Right forelimb (tissue), 1 donor: ENCODE results near the gene PML.
A peak's percentile ranks its signal among the peaks of the same experiment; 100 is the strongest.

Experiments used
- DNase-seq: peaks from one replicate; pipeline ENCODE4 v3.0.0-alpha.2; 2018

The PML gene

DNA sequence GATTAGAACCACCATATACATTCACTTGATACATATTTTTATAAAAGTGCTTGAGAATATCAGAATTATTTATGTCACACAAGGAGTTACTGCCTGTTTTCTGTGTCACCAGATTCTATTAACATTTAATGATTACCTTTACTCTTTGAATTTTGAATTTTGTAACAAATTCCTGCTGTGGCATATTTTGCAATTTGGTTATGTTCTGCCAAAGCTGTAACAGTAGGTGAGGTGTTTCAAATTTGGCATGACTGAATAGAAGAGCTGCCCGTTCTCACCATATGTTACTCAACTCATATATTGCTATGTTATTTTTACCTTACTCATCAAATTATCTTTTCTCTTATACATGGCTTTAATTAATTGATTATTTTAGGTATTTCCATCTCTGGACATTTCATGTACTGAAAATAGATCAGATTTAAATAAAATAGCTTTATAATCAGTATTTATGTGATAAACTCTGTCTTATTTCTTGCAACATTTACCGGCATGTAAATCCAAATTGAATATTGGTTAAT, 18.9 kb downstream of the PML start:
- no peak for DNase-seq

DNA sequence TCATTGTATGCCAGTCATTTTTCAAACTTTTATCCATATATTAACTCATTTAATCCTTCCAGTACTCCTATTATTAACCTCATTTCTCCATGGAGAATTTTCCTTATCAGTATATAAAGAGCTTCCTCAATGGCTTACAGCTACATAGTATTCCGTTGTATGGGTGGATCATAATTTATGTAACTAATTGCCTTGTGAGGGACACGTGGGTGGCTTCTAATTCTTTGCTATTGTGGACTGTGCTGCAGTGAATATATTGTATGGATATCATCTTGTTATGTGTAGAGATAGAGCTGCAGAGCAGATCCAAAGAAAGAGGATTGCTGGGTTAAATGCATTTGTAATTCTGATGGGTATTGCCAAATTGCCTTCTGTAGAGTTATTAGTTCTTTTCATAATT, 25.2 kb downstream of the PML start:
- no peak for DNase-seq

DNA sequence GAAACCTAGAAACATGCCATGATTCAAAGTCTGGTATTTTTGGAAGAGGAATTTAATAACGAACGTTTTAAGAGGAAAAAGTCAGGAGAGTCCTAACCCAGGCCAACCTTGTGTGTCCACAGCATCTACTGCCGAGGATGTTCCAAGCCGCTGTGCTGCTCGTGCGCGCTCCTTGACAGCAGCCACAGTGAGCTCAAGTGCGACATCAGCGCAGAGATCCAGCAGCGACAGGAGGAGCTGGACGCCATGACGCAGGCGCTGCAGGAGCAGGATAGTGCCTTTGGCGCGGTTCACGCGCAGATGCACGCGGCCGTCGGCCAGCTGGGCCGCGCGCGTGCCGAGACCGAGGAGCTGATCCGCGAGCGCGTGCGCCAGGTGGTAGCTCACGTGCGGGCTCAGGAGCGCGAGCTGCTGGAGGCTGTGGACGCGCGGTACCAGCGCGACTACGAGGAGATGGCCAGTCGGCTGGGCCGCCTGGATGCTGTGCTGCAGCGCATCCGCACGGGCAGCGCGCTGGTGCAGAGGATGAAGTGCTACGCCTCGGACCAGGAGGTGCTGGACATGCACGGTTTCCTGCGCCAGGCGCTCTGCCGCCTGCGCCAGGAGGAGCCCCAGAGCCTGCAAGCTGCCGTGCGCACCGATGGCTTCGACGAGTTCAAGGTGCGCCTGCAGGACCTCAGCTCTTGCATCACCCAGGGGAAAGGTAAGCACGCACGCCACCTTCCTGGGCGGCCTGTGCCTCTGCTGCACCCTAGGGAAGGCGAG, 28.4 kb downstream of the PML start:
- DNase-seq: peak; percentile 25

DNA sequence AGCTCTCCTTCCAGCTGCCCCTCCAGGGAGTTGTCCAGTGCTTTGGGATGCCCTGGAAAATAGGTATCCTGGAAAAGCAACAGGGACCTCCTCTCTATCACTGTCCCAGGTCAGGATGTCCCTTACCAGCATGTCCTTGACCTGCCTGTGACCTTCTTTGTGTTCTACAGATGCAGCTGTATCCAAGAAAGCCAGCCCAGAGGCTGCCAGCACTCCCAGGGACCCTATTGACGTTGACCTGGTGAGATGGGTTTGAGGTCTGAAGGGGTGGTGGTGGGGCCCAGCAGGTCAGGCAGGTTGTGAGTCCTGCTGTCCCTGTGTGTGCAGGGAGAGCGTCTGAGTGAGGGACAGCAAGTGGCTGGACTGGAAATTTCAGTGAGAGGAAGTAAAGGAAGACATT, 30.2 kb downstream of the PML start:
- DNase-seq: peak; percentile 24

DNA sequence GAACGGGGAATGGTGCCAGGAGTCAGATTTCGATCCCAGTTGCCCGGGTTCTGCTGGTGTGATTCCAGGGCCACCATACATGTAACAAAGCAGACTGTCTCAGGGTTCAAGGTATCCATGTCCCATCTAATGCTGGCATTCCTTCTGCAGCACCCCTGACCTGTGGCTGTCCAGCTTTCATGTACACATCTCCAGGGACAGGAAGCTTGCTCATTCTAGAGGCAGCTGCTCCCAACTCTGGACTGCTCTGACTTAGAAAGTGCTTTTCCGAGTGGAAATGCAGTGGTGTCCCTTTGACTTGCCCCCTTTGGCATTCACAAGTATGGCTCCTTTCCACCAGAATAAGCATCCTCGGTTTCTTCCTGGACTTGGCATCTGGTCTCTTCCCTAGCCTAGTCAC, 30.9 kb downstream of the PML start:
- no peak for DNase-seq

DNA sequence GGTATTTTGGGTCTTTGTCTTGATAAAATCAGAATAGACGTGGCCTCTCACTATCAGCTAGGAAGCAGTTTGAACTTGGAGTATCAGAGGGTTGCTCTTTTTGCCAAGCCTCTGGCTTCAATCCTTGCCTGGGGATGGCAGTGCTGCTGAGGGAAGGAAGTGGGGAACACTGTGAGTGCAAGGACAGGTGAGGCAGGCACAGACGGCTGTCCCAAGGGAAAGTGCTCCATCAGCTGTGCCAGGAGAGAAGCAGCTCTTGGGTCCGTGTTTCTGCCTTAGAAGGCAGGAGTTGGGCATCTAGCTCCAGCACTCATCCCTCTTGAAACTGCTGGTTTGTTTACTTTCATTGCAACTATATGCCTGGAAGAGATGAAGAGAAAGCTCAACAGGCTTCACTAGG, 33.2 kb downstream of the PML start:
- peak; percentile 16 for DNase-seq

DNA sequence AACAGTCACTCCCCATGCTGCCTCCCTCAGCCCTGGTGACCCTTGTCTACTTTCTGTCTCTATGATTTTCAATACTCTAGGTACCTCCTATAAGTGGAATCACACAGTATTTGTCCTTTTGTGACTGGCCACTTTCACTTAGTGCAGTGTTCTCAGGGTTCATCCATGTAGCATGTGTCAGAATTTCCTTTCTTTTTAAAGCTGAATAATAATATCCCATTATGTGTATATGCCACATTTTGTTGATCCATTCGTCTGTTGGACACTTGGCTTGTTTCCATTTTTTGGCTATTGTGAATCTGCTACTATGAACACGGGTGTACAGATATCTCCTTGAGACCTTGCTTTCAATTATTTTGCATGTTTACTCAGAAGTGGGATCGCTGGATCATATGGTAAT, 34.1 kb downstream of the PML start:
- peak; percentile 15 for DNase-seq

DNA sequence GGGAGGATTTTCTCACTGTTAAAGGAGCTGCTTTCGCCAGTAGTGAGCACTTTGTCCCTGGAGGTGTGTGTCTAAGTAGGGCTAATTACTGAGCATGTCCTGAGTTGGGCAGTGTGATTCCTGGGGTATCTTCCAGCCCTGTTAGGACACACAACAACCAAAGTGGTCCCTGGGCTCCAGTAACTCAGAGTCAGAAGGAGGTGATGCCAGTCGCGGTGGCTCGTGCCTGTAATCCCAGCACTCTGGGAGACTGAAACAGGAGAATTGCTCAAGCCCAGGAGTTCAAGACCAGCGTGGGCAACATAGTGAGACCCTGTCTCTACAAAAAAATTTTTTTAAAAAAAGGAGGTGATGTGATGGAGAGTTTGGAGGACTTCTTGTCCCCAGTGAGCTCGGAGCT, 37.5 kb downstream of the PML start:
- peak; percentile 19 for DNase-seq

DNA sequence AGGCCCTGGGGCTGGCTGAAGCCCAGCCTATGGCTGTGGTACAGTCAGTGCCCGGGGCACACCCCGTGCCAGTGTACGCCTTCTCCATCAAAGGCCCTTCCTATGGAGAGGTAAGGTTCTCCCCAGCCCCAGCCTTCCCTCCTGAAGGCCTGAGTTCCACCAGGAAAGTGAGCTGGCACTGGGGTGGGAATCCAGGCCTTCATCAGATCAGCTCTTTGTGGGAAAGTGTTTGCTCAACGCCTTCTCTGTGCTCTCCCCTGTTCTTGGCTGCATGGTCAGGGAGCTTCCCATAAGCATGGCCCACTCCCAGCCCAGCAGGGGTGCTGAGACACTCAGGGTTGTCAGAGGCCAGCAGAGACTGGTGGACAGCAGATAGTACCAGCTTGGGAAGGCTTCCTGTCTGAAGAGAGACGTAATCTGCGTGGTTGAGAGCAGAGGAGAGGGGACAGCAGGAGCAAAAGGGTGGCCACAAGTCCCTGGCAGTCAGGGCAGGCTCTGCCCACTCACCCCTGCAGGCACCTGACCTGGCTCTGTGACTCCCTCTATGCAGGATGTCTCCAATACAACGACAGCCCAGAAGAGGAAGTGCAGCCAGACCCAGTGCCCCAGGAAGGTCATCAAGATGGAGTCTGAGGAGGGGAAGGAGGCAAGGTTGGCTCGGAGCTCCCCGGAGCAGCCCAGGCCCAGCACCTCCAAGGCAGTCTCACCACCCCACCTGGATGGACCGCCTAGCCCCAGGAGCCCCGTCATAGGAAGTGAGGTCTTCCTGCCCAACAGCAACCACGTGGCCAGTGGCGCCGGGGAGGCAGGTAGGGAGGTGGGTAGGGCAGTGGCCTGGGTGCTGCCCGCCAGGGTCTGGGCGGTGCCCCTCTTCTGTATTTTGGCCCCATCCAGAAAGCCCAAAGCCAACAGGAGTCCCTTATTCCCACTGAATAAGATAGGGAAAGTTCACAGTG, 38.4 kb downstream of the PML start:
- peak; percentile 17 for DNase-seq

DNA sequence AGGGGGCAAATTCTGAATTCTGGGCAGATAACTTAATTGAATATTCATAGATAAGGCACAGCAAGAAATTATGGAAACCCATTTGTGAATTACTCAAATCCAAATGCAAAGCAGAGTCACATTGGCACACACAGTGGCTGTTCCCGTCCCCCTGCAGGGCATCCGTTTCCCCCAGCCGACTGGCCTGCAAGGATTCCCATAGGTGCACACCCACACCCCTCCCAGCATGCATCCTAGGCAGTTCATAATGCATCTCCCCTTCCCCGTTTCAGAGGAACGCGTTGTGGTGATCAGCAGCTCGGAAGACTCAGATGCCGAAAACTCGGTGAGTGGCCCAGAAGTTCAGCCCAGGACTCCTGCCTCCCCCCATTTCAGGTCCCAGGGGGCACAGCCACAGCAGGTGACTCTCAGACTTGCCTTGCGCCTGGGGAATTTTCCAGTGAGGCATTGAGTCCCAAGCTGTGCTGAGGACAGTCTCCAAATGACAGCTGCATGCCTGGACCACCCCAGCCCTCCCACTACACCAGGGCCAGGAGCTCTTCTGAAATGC, 39.8 kb downstream of the PML start:
- no peak for DNase-seq

DNA sequence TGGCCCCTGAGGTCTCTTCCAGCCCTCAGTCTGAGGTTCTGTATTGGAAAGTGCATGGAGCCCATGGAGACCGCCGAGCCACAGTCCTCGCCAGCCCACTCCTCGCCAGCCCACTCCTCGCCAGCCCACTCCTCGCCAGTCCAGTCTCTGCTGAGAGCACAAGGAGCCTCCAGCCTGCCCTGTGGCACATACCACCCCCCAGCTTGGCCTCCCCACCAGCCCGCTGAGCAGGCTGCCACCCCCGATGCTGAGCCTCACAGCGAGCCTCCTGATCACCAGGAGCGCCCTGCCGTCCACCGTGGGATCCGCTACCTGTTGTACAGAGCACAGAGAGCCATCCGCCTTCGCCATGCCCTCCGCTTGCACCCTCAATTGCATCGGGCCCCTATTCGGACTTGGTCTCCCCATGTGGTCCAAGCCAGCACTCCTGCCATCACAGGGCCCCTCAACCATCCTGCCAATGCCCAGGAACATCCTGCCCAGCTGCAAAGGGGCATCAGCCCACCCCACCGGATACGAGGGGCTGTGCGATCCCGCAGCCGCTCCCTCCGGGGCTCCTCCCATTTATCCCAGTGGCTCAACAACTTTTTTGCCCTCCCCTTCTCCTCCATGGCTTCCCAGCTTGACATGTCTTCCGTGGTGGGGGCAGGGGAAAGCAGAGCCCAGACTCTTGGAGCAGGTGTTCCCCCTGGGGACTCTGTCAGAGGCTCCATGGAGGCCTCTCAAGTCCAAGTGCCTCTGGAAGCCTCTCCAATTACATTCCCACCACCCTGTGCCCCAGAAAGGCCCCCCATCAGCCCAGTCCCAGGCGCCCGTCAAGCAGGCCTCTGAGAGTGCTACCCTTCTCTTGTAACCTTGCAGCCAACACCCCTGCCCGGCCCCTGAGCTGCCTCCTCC, 40.9 kb downstream of the PML start:
- DNase-seq: no peak

DNA sequence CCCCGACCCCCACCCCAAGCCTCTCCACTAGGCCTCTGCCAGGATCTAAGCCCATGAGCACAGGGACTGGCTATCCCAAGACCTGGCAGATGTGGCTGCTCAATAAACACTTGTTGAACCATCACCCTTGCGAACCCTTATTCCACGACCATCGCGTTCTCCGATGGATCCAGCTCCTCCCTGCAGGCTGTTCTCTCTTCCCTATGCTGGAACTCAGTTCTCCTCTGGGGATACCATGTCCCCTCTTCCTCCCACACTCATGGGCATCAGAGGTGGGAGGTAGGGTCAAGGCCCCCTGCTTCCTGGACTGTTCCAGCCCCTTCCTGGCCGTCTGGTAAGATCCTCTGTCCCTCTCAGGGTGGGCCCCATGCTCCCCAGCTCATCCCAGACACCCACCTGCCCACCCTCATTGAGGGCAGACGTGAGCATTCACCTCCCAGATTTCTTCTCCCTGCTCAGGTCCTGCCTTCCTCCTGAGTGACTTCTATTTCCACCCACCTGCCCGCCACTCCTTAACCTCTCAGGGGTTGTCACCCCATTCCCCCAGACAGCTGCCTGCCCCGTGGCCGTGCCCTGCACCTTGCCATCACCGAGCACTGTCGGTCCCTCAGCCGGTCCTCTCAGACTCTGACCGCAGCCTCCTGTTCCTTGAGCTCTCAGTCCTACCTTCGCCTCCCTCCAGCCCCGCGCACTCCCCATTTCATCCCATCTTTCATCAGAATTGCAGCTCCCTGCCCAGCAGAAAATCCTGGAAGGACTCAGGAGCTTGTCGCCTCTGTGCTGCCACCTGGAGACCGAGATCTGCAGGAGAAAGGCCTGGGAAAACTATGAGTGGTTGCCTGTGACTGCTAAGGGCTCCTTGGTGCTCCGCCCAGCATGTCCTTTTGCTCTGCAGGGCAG, 42.0 kb downstream of the PML start:
- DNase-seq: no peak

DNA sequence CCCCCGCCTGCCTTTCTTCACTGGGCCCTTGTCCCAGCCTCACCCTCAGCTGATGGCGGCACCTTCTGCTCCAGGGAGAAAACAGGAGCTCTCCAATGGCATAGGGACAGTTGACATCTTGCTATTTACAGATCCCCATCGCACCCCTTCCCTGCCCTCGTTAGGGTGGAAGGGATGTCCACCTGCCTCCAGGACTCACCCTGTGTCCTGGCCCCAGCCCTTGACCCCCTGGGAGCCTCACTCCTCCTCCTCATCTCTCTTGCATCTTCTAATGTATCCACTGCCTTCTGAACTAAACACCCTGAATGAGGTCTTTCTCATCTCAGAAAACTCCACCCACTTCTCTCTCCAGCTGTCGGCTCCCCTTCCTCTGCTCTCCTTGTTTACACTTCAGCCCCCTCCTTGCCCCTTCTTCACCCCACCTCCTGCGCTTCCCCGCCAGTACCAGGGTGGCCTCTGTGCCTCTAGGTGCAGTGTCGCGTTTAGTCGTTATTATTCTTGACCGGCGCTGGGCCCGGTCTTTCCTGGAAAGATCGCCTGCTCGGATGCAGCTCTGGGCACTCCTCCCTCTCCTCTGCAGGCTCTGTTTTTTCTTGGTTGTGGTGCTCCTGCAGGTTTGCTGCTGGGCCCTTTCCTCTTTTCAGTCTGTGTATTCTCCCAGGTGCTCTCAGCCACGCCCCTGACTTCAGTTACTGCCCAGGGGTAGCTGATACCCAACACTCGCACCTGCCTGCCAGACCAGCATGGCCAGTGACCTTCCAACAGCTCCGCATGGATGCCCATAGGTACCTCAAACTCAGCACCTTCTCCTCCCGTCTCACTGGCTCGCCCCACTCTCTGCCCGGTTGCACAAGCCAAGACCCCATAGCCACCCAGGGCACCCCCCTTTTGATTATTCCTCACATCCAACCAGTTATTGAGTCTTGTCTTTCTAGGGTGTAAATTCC, 42.9 kb downstream of the PML start:
- peak; percentile 37 for DNase-seq

DNA sequence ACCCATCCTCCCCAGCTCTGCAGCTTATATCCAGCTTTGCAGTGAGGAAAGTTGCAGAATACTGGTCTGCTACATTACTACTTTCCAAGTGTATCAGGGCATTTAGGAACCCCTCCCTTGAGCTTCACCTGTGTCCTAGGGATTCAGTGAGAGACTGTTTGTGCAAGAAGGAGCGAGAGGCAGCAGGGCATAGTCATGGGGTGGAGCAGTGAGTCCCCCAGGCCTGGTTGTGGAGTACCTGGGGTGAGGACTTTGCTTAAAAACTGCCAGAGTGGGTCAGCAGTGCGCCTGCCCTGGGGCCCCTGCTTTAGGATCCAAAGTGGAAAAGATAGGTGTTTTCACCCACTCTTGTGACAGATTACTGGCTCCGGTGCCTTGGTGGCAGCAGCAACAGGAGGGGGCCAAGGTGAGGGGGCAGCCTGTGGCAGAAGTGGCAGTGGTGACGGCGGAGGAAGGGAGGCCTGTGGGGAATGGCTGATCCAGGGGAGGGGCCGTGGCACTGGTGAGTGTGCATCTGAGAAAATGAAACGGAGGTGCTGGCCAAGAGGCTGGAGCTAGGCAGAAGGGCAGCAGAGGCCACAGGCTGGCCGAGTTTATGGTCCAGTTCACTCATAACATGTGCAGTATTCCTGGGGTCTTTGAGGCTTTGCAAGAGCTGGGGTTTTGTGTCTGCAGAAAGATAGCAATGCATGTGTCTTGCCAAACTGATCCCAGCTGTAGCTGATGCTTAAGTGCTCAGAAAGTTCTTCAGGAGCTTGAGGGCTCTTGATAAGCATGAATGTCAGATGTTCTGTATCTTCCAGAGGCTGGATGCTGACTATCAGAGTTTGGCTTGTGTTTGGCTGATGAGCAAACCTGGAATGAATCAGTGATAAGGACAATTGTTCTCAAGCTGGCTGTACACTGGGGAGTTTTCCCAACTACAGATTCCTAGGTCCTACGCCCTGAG, 44.5 kb downstream of the PML start:
- DNase-seq: peak; percentile 35

DNA sequence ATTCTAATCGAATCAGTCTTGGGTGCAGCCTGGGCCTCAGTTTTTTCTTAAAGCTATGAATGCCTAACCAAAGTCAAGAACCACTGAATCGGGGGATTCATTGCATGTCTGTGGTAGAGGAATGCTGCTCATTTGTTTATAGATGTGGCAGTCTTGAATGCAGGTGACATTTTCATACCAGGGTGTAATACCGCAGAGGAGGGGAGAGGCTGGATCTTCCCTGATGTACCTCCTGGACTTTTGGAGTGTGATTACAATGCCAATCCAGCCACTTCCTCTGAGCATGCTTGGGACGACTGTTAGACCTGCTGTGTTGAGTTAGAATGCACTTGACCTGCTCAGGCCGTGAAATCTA, 45.1 kb downstream of the PML start:
- peak; percentile 28 for DNase-seq

DNA sequence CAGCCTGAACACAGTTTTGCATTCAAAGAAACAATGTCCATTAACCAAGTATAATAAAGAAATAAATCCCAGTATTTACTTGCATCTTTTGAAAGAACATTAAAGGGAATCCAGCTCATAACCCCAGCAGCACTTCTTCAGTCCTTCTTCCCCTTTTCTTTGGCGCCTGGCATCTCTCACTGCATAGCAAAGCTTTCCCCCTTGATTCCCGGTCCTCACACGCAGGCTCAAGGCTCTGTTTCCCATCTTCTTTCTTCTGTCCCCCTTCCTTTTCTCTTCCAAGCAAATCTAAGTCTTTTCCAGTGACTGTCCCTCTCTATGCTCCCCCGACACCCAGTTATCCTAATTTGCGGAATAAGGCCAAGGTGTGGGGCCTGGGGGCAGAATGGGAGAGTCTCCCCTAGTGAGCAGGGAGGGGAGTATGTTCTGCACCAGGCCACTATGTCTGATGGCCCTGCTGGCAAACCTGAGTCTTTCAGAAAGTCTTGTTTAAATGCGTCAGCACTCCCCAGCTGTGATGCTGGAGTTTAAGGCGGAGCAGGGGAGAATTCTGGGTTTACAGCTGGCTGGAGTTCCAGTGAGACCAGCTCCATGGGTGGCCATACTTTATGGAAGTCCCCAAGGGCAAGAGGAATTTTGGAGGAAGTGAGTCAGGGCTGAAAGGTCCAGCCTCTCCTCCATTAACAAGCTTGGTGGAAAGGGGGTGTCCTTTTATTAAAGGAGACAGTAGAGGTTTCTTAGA, 45.8 kb downstream of the PML start:
- DNase-seq: peak; percentile 61

DNA sequence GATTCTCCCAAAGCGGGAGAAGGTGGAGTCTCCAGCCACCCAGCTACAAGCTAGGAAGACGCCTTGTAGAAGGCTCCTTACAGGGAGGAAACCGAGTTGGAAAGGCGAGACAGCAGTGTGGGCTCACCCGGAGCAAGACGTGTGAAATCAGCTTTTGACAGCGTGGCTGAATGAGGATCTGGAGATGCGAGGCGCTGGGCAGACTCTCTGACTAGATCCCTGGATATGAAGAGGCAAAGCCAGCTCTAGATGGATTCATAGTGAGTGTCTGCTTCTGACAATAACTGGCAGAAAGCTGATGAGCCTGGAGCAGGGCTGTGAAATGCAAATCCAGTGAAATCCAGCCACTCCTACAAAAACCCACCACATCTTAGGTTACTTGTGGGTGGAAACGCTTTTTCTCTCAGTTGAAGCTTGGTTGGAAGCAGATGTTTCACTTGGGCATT, 46.8 kb downstream of the PML start:
- DNase-seq: peak; percentile 41

DNA sequence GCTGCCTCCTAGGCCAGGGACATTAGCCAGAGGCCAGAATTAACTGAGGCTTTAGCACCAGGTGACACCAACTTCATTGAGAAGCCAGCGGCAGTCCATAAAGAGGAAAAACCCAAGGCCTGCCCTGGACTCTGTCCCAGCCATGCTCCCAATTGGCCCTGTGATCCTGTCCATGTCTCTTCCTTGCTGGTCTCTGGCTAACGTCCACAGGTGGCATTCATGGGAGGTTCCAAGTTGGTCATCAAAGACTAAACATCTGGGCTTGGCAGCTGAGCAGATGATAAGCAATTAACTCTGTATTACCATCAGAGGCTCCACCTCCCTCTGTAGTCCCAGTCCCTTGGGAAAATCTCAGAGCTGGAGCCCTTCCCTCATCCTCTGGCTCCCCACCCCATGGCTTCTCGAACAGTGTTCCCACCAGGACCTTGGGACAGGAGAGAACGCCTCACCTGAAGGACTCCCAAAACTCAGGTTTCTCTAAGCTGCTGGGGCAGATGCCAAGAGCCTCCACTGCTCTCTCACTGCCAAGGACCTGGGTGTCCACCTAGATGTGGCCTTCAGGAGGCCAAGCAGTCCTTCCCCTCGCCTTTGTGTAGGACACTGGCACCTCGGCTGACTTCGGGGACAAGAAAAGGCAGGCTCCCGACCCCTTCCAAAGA, 47.4 kb downstream of the PML start:
- peak; percentile 32 for DNase-seq
